ENCODE measurements around the gene BRF1.

GRCh38 chr14:105192866-105193731, 107.7 kb downstream of the BRF1 start:
- TF ChIP-seq CTCF (IDR thresholded peaks at IDR 0.05) (no peak), POLR2A (IDR thresholded peaks at IDR 0.05) (no peak)

Measured in testis (tissue), 2 donors.